ENCODE results near the gene CPT1A.

Gene CPT1A

GRCh38 chr11:68828155-68828931 lies 13.4 kb downstream of the CPT1A start:
- TF ChIP-seq GATA2 (IDR thresholded peaks at IDR 0.05; ENCODE audit: low read depth, low read length) (no peak), GATA3 (IDR thresholded peaks at IDR 0.05; ENCODE audit: low read depth, low read length) (no peak)

GRCh38 chr11:68827733-68828132 lies 14.0 kb downstream of the CPT1A start:
- TF ChIP-seq GATA3 (IDR thresholded peaks at IDR 0.05; ENCODE audit: low read depth, low read length) (no peak), GATA2 (IDR thresholded peaks at IDR 0.05; ENCODE audit: low read depth, low read length) (no peak)

DNA sequence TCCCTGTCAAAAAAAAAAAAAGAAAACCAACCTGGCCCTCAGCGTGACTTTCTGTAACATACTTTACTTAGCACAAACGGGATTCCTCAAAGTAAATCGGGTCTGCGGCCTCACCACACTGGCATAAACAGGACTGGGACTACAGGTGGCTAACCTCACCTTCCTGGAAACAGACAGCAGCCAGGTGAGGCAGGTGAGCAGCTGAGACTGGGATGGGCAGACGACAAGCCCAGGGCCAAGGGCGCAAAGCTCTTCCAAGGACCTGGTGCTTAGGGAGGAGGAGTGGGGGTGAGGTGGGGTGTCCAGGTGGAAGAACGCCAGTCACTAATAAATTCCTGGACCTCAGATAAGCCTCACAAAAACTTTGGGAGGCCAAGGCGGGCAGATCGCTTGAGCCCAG lies 15.0 kb downstream of the CPT1A start:
- no peak for TF ChIP-seq GATA3 (IDR thresholded peaks at IDR 0.05; ENCODE audit: low read depth, low read length)
- no peak for TF ChIP-seq GATA2 (IDR thresholded peaks at IDR 0.05; ENCODE audit: low read depth, low read length)

DNA sequence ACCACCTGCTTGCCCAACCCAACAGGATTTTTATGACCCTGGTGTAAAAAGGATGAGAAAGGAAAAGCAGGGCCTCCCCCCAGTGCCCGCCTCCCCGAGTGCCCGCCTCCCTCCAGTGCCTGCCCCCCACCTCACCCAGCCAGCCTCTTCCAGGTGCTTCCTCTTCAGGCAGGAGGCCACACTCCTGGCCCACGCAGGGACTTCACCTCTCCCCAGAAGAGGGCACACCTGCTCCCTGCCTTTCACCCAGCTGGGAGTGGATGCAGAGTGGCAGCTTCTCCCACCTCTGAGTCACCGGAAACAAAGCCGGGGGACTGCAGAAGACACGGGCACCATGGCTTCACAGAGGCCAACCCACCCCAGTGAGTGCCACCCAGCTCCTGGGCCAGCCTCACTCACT lies 16.1 kb downstream of the CPT1A start:
- TF ChIP-seq GATA3 (IDR thresholded peaks at IDR 0.05; ENCODE audit: low read depth, low read length): no peak
- TF ChIP-seq GATA2 (IDR thresholded peaks at IDR 0.05; ENCODE audit: low read depth, low read length): no peak

- TF ChIP-seq GATA2 (IDR thresholded peaks at IDR 0.05; ENCODE audit: low read depth, low read length) (no peak), GATA3 (IDR thresholded peaks at IDR 0.05; ENCODE audit: low read depth, low read length) (no peak)
Measured at GRCh38 chr11:68822546-68822945, 19.2 kb downstream of the CPT1A start.

DNA sequence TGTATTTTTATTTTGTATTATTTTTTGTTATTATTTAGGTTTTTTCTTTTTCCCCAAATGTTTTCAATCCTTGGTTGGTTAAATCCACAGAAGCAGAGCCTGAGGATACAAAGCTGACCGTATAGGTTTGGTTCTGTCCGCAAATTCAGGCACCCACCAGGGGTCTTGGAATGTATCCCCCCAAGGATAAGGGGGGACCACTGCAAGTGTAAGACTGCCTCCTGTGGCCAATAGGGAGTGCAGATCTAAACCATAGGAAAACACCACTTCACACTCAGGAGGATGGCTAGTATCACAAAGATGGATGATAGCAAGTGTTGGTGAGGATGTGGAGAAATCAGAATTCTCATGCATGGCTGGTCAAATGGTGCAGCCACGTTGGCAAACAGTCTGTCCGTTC lies 20.0 kb downstream of the CPT1A start:
- no peak for TF ChIP-seq GATA2 (IDR thresholded peaks at IDR 0.05; ENCODE audit: low read depth, low read length)
- TF ChIP-seq GATA3 (IDR thresholded peaks at IDR 0.05; ENCODE audit: low read depth, low read length): no peak

DNA sequence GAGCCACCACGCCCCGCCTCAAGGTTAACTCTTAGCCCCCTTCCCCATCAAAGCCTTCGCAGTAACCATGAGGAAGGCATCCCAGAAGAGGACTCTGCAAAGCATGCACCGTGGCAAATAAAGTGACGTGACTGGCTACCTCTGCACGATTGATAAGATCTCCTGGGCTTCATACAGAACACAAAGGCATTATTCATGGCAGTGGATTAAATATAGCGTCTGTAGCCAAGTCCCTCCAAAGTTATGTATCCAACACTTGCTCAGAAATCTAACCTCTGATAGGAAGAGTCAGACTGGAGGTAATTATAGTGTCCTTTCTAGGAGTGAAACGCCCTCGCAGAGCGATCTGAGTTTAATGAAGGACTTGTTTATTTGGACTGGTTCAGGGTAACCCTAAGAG lies 22.4 kb downstream of the CPT1A start:
- peak; percentile 51; the same call in 1 of the 2 replicates for TF ChIP-seq GATA2 (IDR thresholded peaks at IDR 0.05; ENCODE audit: low read depth, low read length)
- no peak for TF ChIP-seq GATA3 (IDR thresholded peaks at IDR 0.05; ENCODE audit: low read depth, low read length)

- TF ChIP-seq GATA3 (IDR thresholded peaks at IDR 0.05; ENCODE audit: low read depth, low read length): no peak
- no peak for TF ChIP-seq GATA2 (IDR thresholded peaks at IDR 0.05; ENCODE audit: low read depth, low read length)
Measured at GRCh38 chr11:68818181-68818580, 23.5 kb downstream of the CPT1A start.

GRCh38 chr11:68817554-68817953 lies 24.2 kb downstream of the CPT1A start:
- TF ChIP-seq GATA3 (IDR thresholded peaks at IDR 0.05; ENCODE audit: low read depth, low read length) (no peak), GATA2 (IDR thresholded peaks at IDR 0.05; ENCODE audit: low read depth, low read length) (no peak)

- TF ChIP-seq GATA2 (IDR thresholded peaks at IDR 0.05; ENCODE audit: low read depth, low read length): 0 out of 2 replicates have a peak, but pooled peaks have one; percentile 33
- TF ChIP-seq GATA3 (IDR thresholded peaks at IDR 0.05; ENCODE audit: low read depth, low read length): no peak
Measured at GRCh38 chr11:68816917-68817419, 24.7 kb downstream of the CPT1A start.

DNA sequence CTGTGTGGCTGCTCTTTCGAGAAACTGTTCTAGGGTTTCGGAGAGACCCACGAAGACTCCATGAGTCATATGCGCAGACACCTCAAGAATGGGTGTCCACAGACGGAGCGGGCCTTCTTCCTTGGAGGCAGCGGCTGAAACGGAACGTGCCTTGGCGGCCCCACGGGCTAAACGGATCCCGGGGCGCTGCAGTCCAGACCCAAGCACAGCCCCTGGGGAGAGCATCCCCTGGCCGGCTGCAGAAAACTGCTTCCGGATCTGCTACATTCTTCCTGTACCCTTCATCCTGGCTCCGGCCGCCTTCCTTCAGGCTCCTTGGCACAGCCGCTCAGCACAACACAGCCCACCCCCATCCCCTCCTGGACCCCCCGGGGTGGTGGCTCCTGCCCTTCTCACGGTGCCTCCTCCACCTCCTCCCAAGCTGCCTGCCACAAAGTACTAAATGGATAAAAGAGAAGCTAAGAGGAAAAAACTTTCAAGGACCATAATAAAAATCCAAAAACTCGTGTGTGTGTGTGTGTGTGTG lies 25.4 kb downstream of the CPT1A start:
- TF ChIP-seq GATA3 (IDR thresholded peaks at IDR 0.05; ENCODE audit: low read depth, low read length) (no peak), GATA2 (IDR thresholded peaks at IDR 0.05; ENCODE audit: low read depth, low read length) (no peak)

DNA sequence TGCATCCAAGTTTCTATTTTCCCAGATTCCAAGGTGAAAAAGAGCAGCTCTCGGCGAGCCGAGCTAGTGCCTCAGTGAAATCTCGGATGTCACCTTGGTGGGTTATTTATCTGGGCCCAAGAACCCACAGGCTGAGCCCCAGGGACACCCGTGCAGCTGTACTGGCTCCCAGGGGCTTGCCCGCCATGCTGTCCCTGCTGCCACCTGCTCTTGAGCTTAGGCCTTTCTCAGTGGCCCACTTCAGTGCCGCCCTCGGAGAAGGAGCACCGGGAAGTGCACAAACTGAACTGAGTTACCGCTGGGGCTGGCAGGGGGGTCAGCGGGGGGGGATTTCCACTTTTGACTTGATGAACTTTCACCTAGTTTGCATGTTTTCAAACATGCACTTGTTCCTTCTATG lies 27.9 kb downstream of the CPT1A start:
- no peak for TF ChIP-seq GATA3 (IDR thresholded peaks at IDR 0.05; ENCODE audit: low read depth, low read length)
- TF ChIP-seq GATA2 (IDR thresholded peaks at IDR 0.05; ENCODE audit: low read depth, low read length): no peak

- TF ChIP-seq GATA2 (IDR thresholded peaks at IDR 0.05; ENCODE audit: low read depth, low read length) (no peak), GATA3 (IDR thresholded peaks at IDR 0.05; ENCODE audit: low read depth, low read length) (no peak)
Measured at GRCh38 chr11:68812526-68812925, 29.2 kb downstream of the CPT1A start.

GRCh38 chr11:68810164-68810563 lies 31.6 kb downstream of the CPT1A start:
- TF ChIP-seq GATA3 (IDR thresholded peaks at IDR 0.05; ENCODE audit: low read depth, low read length): no peak

GRCh38 chr11:68809506-68809905 lies 32.2 kb downstream of the CPT1A start:
- TF ChIP-seq GATA3 (IDR thresholded peaks at IDR 0.05; ENCODE audit: low read depth, low read length) (no peak), GATA2 (IDR thresholded peaks at IDR 0.05; ENCODE audit: low read depth, low read length) (no peak)

All from SH-SY5Y (cell line).